Naive B cell (primary cell): ENCODE results near the gene SCAF1. TPM values are rescaled to one million over a fixed set of nuclear protein-coding genes. Genes with fewer than 3 reads are reported as not detected.
A peak's percentile ranks its signal among the peaks of the same experiment; 100 is the strongest.

ENCODE experiments used
- ATAC-seq, 2 donors: fragments of 150-1000 bp; cut with Tn5 transposase; 2 replicates each; pipeline ENCODE4 v1.10.0; 2021; ENCODE audit warnings: low read depth in 2 of 2, mild to moderate bottlenecking in 2 of 2, moderate library complexity in 2 of 2
- DNase-seq: peaks from one replicate; pipeline ENCODE4 v3.0.0; 2022
- H3K27ac Mint-ChIP-seq, 6 donors: one replicate each; pipeline ENCODE4 v1.8.0; 2020 to 2022; ENCODE audit warnings: mild to moderate bottlenecking in 6 of 6, mixed read lengths in 6 of 6, moderate library complexity in 5 of 6, inconsistent platforms in 2 of 6
- H3K27me3 Mint-ChIP-seq, 3 donors: one replicate each; pipeline ENCODE4 v1.8.0; 2021 to 2022; ENCODE audit warnings: mixed read lengths in 3 of 3, mild to moderate bottlenecking in 1 of 3
- H3K36me3 Mint-ChIP-seq, 2 donors: one replicate each; pipeline ENCODE4 v1.8.0; 2020 to 2022; ENCODE audit warnings: mixed read lengths in 2 of 2, inconsistent platforms in 1 of 2, mild to moderate bottlenecking in 1 of 2
- H3K4me1 Mint-ChIP-seq, 3 donors: one replicate each; pipeline ENCODE4 v1.8.0; 2020 to 2022; ENCODE audit warnings: mixed read lengths in 3 of 3, inconsistent platforms in 1 of 3, mild to moderate bottlenecking in 1 of 3, moderate library complexity in 1 of 3
- H3K4me3 Mint-ChIP-seq, 8 donors: one replicate each; pipeline ENCODE4 v1.8.0; 2020 to 2022; ENCODE audit warnings: mild to moderate bottlenecking in 8 of 8, mixed read lengths in 8 of 8, moderate library complexity in 8 of 8, inconsistent platforms in 2 of 8
- H3K9me3 Mint-ChIP-seq, 7 donors: one replicate each; pipeline ENCODE4 v1.8.0; 2020 to 2022; ENCODE audit warnings: mixed read lengths in 7 of 7, mild to moderate bottlenecking in 5 of 7, inconsistent platforms in 2 of 7, moderate library complexity in 1 of 7
- polyA plus RNA-seq, 6 donors: library from polyadenylated mRNA; unstranded; fragments of 300-500 nt; fragmentation: Illumina TruSeq; gene quantifications; one replicate each; pipeline ENCODE4 v1.2.3, GENCODE V29; 2021; ENCODE audit warnings: low read depth in 6 of 6

The SCAF1 gene
- polyA plus RNA-seq, 6 donors from 2014 or later = 0.84 to 2.9 (median 1.1) TPM; not detected in 1

- peak overlapping the region in 1 of 8 donors; percentile 41 for H3K4me3 Mint-ChIP-seq
- no peak for DNase-seq
- no peak for ATAC-seq
- no peaks in the 10 kb centered on the region for H3K9me3 Mint-ChIP-seq
- peaks cover 3 to 6% (median 6%) of the 10 kb centered on the region in 3 donors for H3K4me1 Mint-ChIP-seq
- no peak overlapping the region for H3K27ac Mint-ChIP-seq
- H3K36me3 Mint-ChIP-seq = peaks cover 6 to 7% of the 10 kb centered on the region in 2 donors
- H3K27me3 Mint-ChIP-seq = no peaks in the 10 kb centered on the region
These were observed 15.6 kb downstream of the SCAF1 start for GRCh38 chr19:49657493-49658138.

GRCh38 chr19:49658139-49658517, 16.1 kb downstream of the SCAF1 start:
- DNase-seq (no peak), ATAC-seq (no peak)
- no peak overlapping the region for H3K27ac Mint-ChIP-seq
- H3K4me1 Mint-ChIP-seq = peaks cover 6 to 12% (median 7%) of the 10 kb centered on the region in 3 donors
- H3K27me3 Mint-ChIP-seq = no peaks in the 10 kb centered on the region
- no peak overlapping the region for H3K4me3 Mint-ChIP-seq
- peaks cover 6 to 7% of the 10 kb centered on the region in 2 donors for H3K36me3 Mint-ChIP-seq
- no peaks in the 10 kb centered on the region for H3K9me3 Mint-ChIP-seq

- ATAC-seq (no peak), DNase-seq (no peak)
- Mint-ChIP-seq H3K4me3 (no peak overlapping the region), H3K27me3 (no peaks in the 10 kb centered on the region), H3K9me3 (no peaks in the 10 kb centered on the region), H3K4me1 (peaks cover 7 to 17% (median 11%) of the 10 kb centered on the region in 3 donors), H3K36me3 (peaks cover 6 to 7% of the 10 kb centered on the region in 2 donors), H3K27ac (peak overlapping the region in 1 of 6 donors; percentile 24)
These were observed 16.8 kb downstream of the SCAF1 start for GRCh38 chr19:49658566-49659442.

- H3K4me1 Mint-ChIP-seq = peaks cover 20 to 29% (median 27%) of the 10 kb centered on the region in 3 donors
These were observed 18.4 kb downstream of the SCAF1 start for GRCh38 chr19:49660338-49660961.

GRCh38 chr19:49662011-49662410, 20.0 kb downstream of the SCAF1 start:
- ATAC-seq = no peak
- no peak overlapping the region for H3K27ac Mint-ChIP-seq
- peaks cover 0 to 8% of the 10 kb centered on the region in 2 donors for H3K36me3 Mint-ChIP-seq
- H3K9me3 Mint-ChIP-seq = no peaks in the 10 kb centered on the region
- no peaks in the 10 kb centered on the region for H3K27me3 Mint-ChIP-seq
- peak overlapping the region in 3 of 8 donors; percentile 33 to 43 (median 40) for H3K4me3 Mint-ChIP-seq
- peaks cover 34 to 43% (median 40%) of the 10 kb centered on the region in 3 donors for H3K4me1 Mint-ChIP-seq
- no peak for DNase-seq

More at GRCh38 chr19:49660338-49660961, 18.4 kb downstream of the SCAF1 start:
- H3K36me3 Mint-ChIP-seq = peaks cover 0 to 3% of the 10 kb centered on the region in 2 donors
- H3K9me3 Mint-ChIP-seq = no peaks in the 10 kb centered on the region
- no peak for ATAC-seq
- H3K4me3 Mint-ChIP-seq = peak overlapping the region in 1 of 8 donors; percentile 41
- no peak overlapping the region for H3K27ac Mint-ChIP-seq
- H3K27me3 Mint-ChIP-seq = no peaks in the 10 kb centered on the region
- DNase-seq = no peak

- Mint-ChIP-seq H3K27ac (peak overlapping the region in 2 of 6 donors; percentile 18 to 98), H3K9me3 (no peaks in the 10 kb centered on the region), H3K4me1 (peaks cover 32 to 48% (median 42%) of the 10 kb centered on the region in 3 donors), H3K36me3 (peaks cover 0 to 8% of the 10 kb centered on the region in 2 donors), H3K4me3 (peak overlapping the region in 5 of 8 donors; percentile 40 to 97 (median 64)), H3K27me3 (no peaks in the 10 kb centered on the region)
- DNase-seq = no peak
- ATAC-seq = no peak
These were observed 21.2 kb downstream of the SCAF1 start for GRCh38 chr19:49663224-49663623.

GRCh38 chr19:49664171-49665035, 22.4 kb downstream of the SCAF1 start:
- H3K27me3 Mint-ChIP-seq = no peaks in the 10 kb centered on the region
- H3K4me1 Mint-ChIP-seq = peaks cover 32 to 48% (median 42%) of the 10 kb centered on the region in 3 donors
- H3K4me3 Mint-ChIP-seq = peak overlapping the region; percentile 93 to 99 (median 98)
- H3K9me3 Mint-ChIP-seq = no peaks in the 10 kb centered on the region
- peak overlapping the region; percentile 91 to 98 (median 96) for H3K27ac Mint-ChIP-seq
- peaks cover 0 to 8% of the 10 kb centered on the region in 2 donors for H3K36me3 Mint-ChIP-seq
- ATAC-seq = peak; percentile 48 to 51
- peak; percentile 74 for DNase-seq

- DNase-seq = no peak
- H3K36me3 Mint-ChIP-seq = peaks cover 0 to 8% of the 10 kb centered on the region in 2 donors
- H3K4me1 Mint-ChIP-seq = peaks cover 32 to 46% (median 42%) of the 10 kb centered on the region in 3 donors
- H3K27ac Mint-ChIP-seq = peak overlapping the region; percentile 91 to 98 (median 96)
- H3K4me3 Mint-ChIP-seq = peak overlapping the region; percentile 93 to 99 (median 98)
- no peaks in the 10 kb centered on the region for H3K9me3 Mint-ChIP-seq
- ATAC-seq = no peak
- no peaks in the 10 kb centered on the region for H3K27me3 Mint-ChIP-seq
These were observed 23.0 kb downstream of the SCAF1 start for GRCh38 chr19:49665036-49665350.

GRCh38 chr19:49665351-49666119, 23.5 kb downstream of the SCAF1 start, which contains the start of the genes BCL2L12 and IRF3:
Gene BCL2L12 (plus strand): TSS chr19:49665933. CDS start chr19:49666693, 760 bp downstream.
Gene IRF3 (minus strand): TSS chr19:49665857. CDS start chr19:49664838, 1,019 bp downstream.
- peak within 1 kb of the TSS; percentile 91 to 98 (median 96) for H3K27ac Mint-ChIP-seq
- H3K4me1 Mint-ChIP-seq = peaks cover 32 to 42% (median 42%) of the 10 kb centered on the region in 3 donors
- peak; percentile 90 to 92 for ATAC-seq
- peak; percentile 98 for DNase-seq
- no peaks in the 10 kb centered on the region for H3K9me3 Mint-ChIP-seq
- no peaks in the 10 kb centered on the region for H3K27me3 Mint-ChIP-seq
- H3K4me3 Mint-ChIP-seq = peak within 1 kb of the TSS; percentile 93 to 99 (median 98)
- peaks cover 0 to 8% of the 10 kb centered on the region in 2 donors for H3K36me3 Mint-ChIP-seq

GRCh38 chr19:49666120-49666444, 24.1 kb downstream of the SCAF1 start:
- H3K36me3 Mint-ChIP-seq = peaks cover 0 to 8% of the 10 kb centered on the region in 2 donors
- no peaks in the 10 kb centered on the region for H3K27me3 Mint-ChIP-seq
- H3K4me3 Mint-ChIP-seq = peak overlapping the region; percentile 93 to 99 (median 98)
- ATAC-seq (peak; percentile 1 to 7), DNase-seq (no peak)
- H3K4me1 Mint-ChIP-seq = peaks cover 32 to 42% (median 42%) of the 10 kb centered on the region in 3 donors
- H3K9me3 Mint-ChIP-seq = no peaks in the 10 kb centered on the region
- H3K27ac Mint-ChIP-seq = peak overlapping the region in 5 of 6 donors; percentile 33 to 98 (median 96)

- Mint-ChIP-seq H3K27ac (no peak overlapping the region), H3K4me3 (peak overlapping the region in 5 of 8 donors; percentile 40 to 99 (median 93)), H3K27me3 (no peaks in the 10 kb centered on the region), H3K4me1 (peaks cover 39 to 51% (median 49%) of the 10 kb centered on the region in 3 donors), H3K9me3 (no peaks in the 10 kb centered on the region), H3K36me3 (peaks cover 0 to 8% of the 10 kb centered on the region in 2 donors)
- DNase-seq (no peak), ATAC-seq (no peak)
These were observed 25.5 kb downstream of the SCAF1 start for GRCh38 chr19:49667473-49667872.

GRCh38 chr19:49669516-49669915, 27.5 kb downstream of the SCAF1 start:
- Mint-ChIP-seq H3K36me3 (peaks cover 0 to 8% of the 10 kb centered on the region in 2 donors), H3K9me3 (no peaks in the 10 kb centered on the region), H3K4me1 (peaks cover 41 to 49% (median 45%) of the 10 kb centered on the region in 3 donors), H3K27ac (no peak overlapping the region), H3K27me3 (no peaks in the 10 kb centered on the region), H3K4me3 (peak overlapping the region in 1 of 8 donors; percentile 35)
- DNase-seq (no peak), ATAC-seq (no peak)
